ENCODE data around the gene MESD.

MESD gene

GRCh38 chr15:80934761-80935221 lies 54.8 kb downstream of the MESD start:
- no peak overlapping the region for H3K27ac ChIP-seq (ENCODE audit: low read depth, low read length)
- H3K4me1 ChIP-seq (ENCODE audit: control insufficient read depth in 5 of 5, insufficient read depth in 5 of 5, low read length in 5 of 5): peaks cover 4 to 35% (median 29%) of the 10 kb centered on the region in 5 donors

GRCh38 chr15:80932989-80933388 lies 56.6 kb downstream of the MESD start:
- no peaks in the 10 kb centered on the region for H3K27me3 ChIP-seq (ENCODE audit: control insufficient read depth in 5 of 5, insufficient read depth in 4 of 5, low read length in 5 of 5)
- H3K27ac ChIP-seq (ENCODE audit: low read depth, low read length): peak overlapping the region; percentile 70
- H3K4me3 ChIP-seq (ENCODE audit: low read depth in 1 of 5, low read length in 5 of 5): peak overlapping the region in 1 of 5 donors; percentile 5
- peaks cover 4 to 35% (median 29%) of the 10 kb centered on the region in 5 donors for H3K4me1 ChIP-seq (ENCODE audit: control insufficient read depth in 5 of 5, insufficient read depth in 5 of 5, low read length in 5 of 5)
- peaks cover 0 to 8% (median 0%) of the 10 kb centered on the region in 5 donors for H3K36me3 ChIP-seq (ENCODE audit: control insufficient read depth in 5 of 5, insufficient read depth in 5 of 5, low read length in 5 of 5)
- H3K9ac ChIP-seq (ENCODE audit: low read length in 5 of 5): peak overlapping the region in 1 of 5 donors; percentile 13
- no peaks in the 10 kb centered on the region for H3K9me3 ChIP-seq (ENCODE audit: control insufficient read depth in 5 of 5, low read length in 5 of 5)

More at GRCh38 chr15:80934761-80935221, 54.8 kb downstream of the MESD start:
- Histone ChIP-seq H3K9me3 (ENCODE audit: control insufficient read depth in 5 of 5, low read length in 5 of 5) (no peaks in the 10 kb centered on the region), H3K9ac (ENCODE audit: low read length in 5 of 5) (no peak overlapping the region), H3K36me3 (ENCODE audit: control insufficient read depth in 5 of 5, insufficient read depth in 5 of 5, low read length in 5 of 5) (peaks cover 0 to 9% (median 0%) of the 10 kb centered on the region in 5 donors), H3K4me3 (ENCODE audit: low read depth in 1 of 5, low read length in 5 of 5) (peak overlapping the region in 1 of 5 donors; percentile 6), H3K27me3 (ENCODE audit: control insufficient read depth in 5 of 5, insufficient read depth in 4 of 5, low read length in 5 of 5) (no peaks in the 10 kb centered on the region)

DNA sequence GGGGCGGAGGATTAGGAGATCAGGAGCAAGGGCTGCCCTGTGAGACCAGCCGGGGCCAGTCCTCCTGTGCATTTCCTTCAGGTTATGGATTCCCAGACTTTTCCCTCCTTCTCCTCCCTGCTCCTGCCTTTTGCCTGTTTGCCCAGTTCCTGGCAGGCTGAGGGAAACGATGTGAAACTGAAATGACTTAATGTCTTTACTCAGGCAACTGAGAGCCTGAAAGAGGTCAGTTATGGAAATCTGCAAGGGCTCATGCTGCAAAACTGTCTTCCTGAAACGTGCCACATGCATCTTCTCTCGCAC lies 57.2 kb downstream of the MESD start:
- no peaks in the 10 kb centered on the region for H3K9me3 ChIP-seq (ENCODE audit: control insufficient read depth in 5 of 5, low read length in 5 of 5)
- peaks cover 0 to 6% (median 0%) of the 10 kb centered on the region in 5 donors for H3K36me3 ChIP-seq (ENCODE audit: control insufficient read depth in 5 of 5, insufficient read depth in 5 of 5, low read length in 5 of 5)
- H3K27ac ChIP-seq (ENCODE audit: low read depth, low read length): peak overlapping the region; percentile 70
- H3K27me3 ChIP-seq (ENCODE audit: control insufficient read depth in 5 of 5, insufficient read depth in 4 of 5, low read length in 5 of 5): no peaks in the 10 kb centered on the region
- H3K4me3 ChIP-seq (ENCODE audit: low read depth in 1 of 5, low read length in 5 of 5): peak overlapping the region in 1 of 5 donors; percentile 5
- peaks cover 4 to 35% (median 29%) of the 10 kb centered on the region in 5 donors for H3K4me1 ChIP-seq (ENCODE audit: control insufficient read depth in 5 of 5, insufficient read depth in 5 of 5, low read length in 5 of 5)
- H3K9ac ChIP-seq (ENCODE audit: low read length in 5 of 5): peak overlapping the region in 1 of 5 donors; percentile 17

DNA sequence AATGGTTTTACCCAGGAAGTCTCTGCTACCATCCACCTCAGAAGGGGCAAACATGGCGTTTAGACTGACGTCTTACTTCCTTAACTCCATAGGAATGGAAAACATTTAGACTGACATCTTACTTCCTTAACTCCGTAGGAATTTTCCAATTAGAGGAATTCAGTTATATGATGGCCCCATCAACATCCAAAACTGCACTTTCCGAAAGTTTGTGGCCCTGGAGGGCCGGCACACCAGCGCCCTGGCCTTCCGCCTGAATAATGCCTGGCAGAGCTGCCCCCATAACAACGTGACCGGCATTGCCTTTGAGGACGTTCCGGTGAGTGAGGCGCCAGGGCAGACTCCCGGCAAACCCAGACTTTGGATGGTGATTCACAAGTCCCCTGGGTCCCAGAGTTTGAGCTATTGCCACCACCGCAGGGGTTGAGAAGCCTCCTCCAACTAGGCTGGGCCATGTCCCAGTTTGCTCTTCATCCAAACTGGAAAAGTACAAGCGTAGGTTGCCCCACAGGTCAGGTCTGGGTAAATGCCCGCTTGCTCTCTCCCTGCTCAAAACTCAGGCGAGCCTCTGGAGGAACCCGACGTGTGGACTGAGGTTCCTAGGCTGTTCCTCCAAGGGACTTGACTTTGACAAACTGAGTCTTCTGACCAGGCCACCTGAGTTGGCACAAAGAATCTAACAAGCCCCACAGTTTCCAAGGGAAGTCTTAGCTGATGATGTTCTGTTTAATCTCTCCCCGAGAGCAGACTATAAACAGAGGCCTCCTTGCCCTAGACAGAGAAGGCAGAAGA lies 57.7 kb downstream of the MESD start:
- Histone ChIP-seq H3K4me3 (ENCODE audit: low read depth in 1 of 5, low read length in 5 of 5) (no peak overlapping the region), H3K27ac (ENCODE audit: low read depth, low read length) (peak overlapping the region; percentile 70), H3K36me3 (ENCODE audit: control insufficient read depth in 5 of 5, insufficient read depth in 5 of 5, low read length in 5 of 5) (peaks cover 0 to 6% (median 0%) of the 10 kb centered on the region in 5 donors)

GRCh38 chr15:80931191-80931590 lies 58.4 kb downstream of the MESD start:
- no peak overlapping the region for H3K27ac ChIP-seq (ENCODE audit: low read depth, low read length)
- H3K4me3 ChIP-seq (ENCODE audit: low read depth in 1 of 5, low read length in 5 of 5): no peak overlapping the region
- H3K36me3 ChIP-seq (ENCODE audit: control insufficient read depth in 5 of 5, insufficient read depth in 5 of 5, low read length in 5 of 5): peaks cover 0 to under 1% (median 0%) of the 10 kb centered on the region in 5 donors
- H3K4me1 ChIP-seq (ENCODE audit: control insufficient read depth in 5 of 5, insufficient read depth in 5 of 5, low read length in 5 of 5): peaks cover 4 to 35% (median 32%) of the 10 kb centered on the region in 5 donors
- no peak overlapping the region for H3K9ac ChIP-seq (ENCODE audit: low read length in 5 of 5)
- no peaks in the 10 kb centered on the region for H3K9me3 ChIP-seq (ENCODE audit: control insufficient read depth in 5 of 5, low read length in 5 of 5)
- H3K27me3 ChIP-seq (ENCODE audit: control insufficient read depth in 5 of 5, insufficient read depth in 4 of 5, low read length in 5 of 5): no peaks in the 10 kb centered on the region

More for the DNA sequence above, 57.7 kb downstream of the MESD start:
- peaks cover 4 to 35% (median 29%) of the 10 kb centered on the region in 5 donors for H3K4me1 ChIP-seq (ENCODE audit: control insufficient read depth in 5 of 5, insufficient read depth in 5 of 5, low read length in 5 of 5)
- no peaks in the 10 kb centered on the region for H3K9me3 ChIP-seq (ENCODE audit: control insufficient read depth in 5 of 5, low read length in 5 of 5)
- H3K27me3 ChIP-seq (ENCODE audit: control insufficient read depth in 5 of 5, insufficient read depth in 4 of 5, low read length in 5 of 5): no peaks in the 10 kb centered on the region
- peak overlapping the region in 1 of 5 donors; percentile 17 for H3K9ac ChIP-seq (ENCODE audit: low read length in 5 of 5)

GRCh38 chr15:80929689-80930088 lies 59.9 kb downstream of the MESD start:
- Histone ChIP-seq H3K9ac (ENCODE audit: low read length in 5 of 5) (no peak overlapping the region), H3K36me3 (ENCODE audit: control insufficient read depth in 5 of 5, insufficient read depth in 5 of 5, low read length in 5 of 5) (no peaks in the 10 kb centered on the region), H3K27ac (ENCODE audit: low read depth, low read length) (no peak overlapping the region), H3K4me3 (ENCODE audit: low read depth in 1 of 5, low read length in 5 of 5) (no peak overlapping the region), H3K4me1 (ENCODE audit: control insufficient read depth in 5 of 5, insufficient read depth in 5 of 5, low read length in 5 of 5) (peaks cover 1 to 33% (median 26%) of the 10 kb centered on the region in 5 donors), H3K9me3 (ENCODE audit: control insufficient read depth in 5 of 5, low read length in 5 of 5) (no peaks in the 10 kb centered on the region), H3K27me3 (ENCODE audit: control insufficient read depth in 5 of 5, insufficient read depth in 4 of 5, low read length in 5 of 5) (no peaks in the 10 kb centered on the region)

GRCh38 chr15:80929225-80929624 lies 60.4 kb downstream of the MESD start:
- Histone ChIP-seq H3K4me3 (ENCODE audit: low read depth in 1 of 5, low read length in 5 of 5) (no peak overlapping the region), H3K9me3 (ENCODE audit: control insufficient read depth in 5 of 5, low read length in 5 of 5) (no peaks in the 10 kb centered on the region), H3K4me1 (ENCODE audit: control insufficient read depth in 5 of 5, insufficient read depth in 5 of 5, low read length in 5 of 5) (peaks cover 0 to 28% (median 21%) of the 10 kb centered on the region in 5 donors), H3K9ac (ENCODE audit: low read length in 5 of 5) (no peak overlapping the region), H3K27ac (ENCODE audit: low read depth, low read length) (no peak overlapping the region), H3K27me3 (ENCODE audit: control insufficient read depth in 5 of 5, insufficient read depth in 4 of 5, low read length in 5 of 5) (no peaks in the 10 kb centered on the region), H3K36me3 (ENCODE audit: control insufficient read depth in 5 of 5, insufficient read depth in 5 of 5, low read length in 5 of 5) (peaks cover 0 to 3% (median 0%) of the 10 kb centered on the region in 5 donors)

DNA sequence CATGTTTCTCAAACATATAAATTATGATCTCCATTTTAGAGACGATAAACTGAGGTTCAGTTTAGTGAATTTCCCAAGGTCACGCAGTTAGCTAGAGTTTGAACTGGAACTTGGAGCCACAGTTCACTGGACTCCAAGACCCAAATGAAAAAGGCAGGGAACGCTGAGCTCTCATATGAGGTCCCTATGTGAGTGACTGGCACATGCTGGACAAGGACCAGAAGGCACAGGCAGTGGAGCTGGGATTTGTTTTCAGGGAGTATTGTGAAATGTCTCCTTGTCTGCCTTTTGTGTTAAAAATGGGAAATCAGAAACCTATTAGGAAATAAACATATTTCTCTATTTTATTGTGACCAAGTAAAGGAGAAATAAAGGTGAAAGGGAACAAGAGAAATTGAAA lies 63.5 kb downstream of the MESD start:
- Histone ChIP-seq H3K36me3 (ENCODE audit: control insufficient read depth in 5 of 5, insufficient read depth in 5 of 5, low read length in 5 of 5) (peaks cover 0 to 12% (median 3%) of the 10 kb centered on the region in 5 donors), H3K9ac (ENCODE audit: low read length in 5 of 5) (no peak overlapping the region), H3K27ac (ENCODE audit: low read depth, low read length) (no peak overlapping the region), H3K4me1 (ENCODE audit: control insufficient read depth in 5 of 5, insufficient read depth in 5 of 5, low read length in 5 of 5) (peaks cover 0 to 9% (median 5%) of the 10 kb centered on the region in 5 donors), H3K27me3 (ENCODE audit: control insufficient read depth in 5 of 5, insufficient read depth in 4 of 5, low read length in 5 of 5) (no peaks in the 10 kb centered on the region), H3K9me3 (ENCODE audit: control insufficient read depth in 5 of 5, low read length in 5 of 5) (no peaks in the 10 kb centered on the region), H3K4me3 (ENCODE audit: low read depth in 1 of 5, low read length in 5 of 5) (no peak overlapping the region)

DNA sequence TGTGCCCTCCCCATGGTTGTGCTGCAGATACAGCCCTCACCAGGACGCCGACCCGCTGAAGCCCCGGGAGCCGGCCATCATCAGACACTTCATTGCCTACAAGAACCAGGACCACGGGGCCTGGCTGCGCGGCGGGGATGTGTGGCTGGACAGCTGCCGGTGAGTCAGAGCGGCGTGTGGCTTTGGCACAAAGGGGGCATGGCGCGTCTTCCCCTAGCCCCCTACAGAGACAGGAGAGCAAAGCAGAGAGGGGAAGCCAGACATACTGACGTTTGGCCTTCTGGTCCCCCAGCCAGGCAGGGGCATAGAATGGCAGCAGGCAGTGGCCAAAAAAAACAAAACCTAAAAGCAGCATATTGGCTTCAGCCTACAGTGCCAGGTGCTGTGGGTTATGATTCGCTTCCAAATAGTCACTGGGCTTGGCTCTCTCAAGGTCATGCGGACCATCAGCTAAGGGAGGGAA lies 64.0 kb downstream of the MESD start:
- Histone ChIP-seq H3K4me1 (ENCODE audit: control insufficient read depth in 5 of 5, insufficient read depth in 5 of 5, low read length in 5 of 5) (peaks cover 0 to 9% (median 5%) of the 10 kb centered on the region in 5 donors), H3K9me3 (ENCODE audit: control insufficient read depth in 5 of 5, low read length in 5 of 5) (no peaks in the 10 kb centered on the region), H3K27ac (ENCODE audit: low read depth, low read length) (no peak overlapping the region), H3K27me3 (ENCODE audit: control insufficient read depth in 5 of 5, insufficient read depth in 4 of 5, low read length in 5 of 5) (no peaks in the 10 kb centered on the region), H3K36me3 (ENCODE audit: control insufficient read depth in 5 of 5, insufficient read depth in 5 of 5, low read length in 5 of 5) (peaks cover 0 to 12% (median 3%) of the 10 kb centered on the region in 5 donors), H3K9ac (ENCODE audit: low read length in 5 of 5) (no peak overlapping the region), H3K4me3 (ENCODE audit: low read depth in 1 of 5, low read length in 5 of 5) (no peak overlapping the region)

DNA sequence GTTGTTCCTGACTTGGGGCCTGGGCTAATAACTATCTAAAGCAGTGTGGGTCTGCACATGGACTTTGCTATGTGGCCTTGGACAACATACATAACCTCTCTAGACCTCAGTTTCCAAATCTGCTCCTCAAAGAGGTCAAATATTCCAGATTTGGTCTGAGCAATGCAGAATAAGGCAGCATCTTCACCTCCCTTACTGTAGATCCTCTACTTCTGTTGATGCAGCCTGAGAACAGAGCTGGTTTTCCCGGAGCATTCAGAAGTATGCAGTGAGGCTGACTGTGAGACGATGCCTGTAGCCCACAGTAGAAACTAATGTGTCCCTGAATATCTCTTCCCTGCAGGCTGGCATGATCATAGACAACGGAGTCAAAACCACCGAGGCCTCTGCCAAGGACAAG lies 65.3 kb downstream of the MESD start:
- H3K36me3 ChIP-seq (ENCODE audit: control insufficient read depth in 5 of 5, insufficient read depth in 5 of 5, low read length in 5 of 5): peaks cover 0 to 12% (median 3%) of the 10 kb centered on the region in 5 donors
- no peaks in the 10 kb centered on the region for H3K9me3 ChIP-seq (ENCODE audit: control insufficient read depth in 5 of 5, low read length in 5 of 5)
- peaks cover 0 to 9% (median 5%) of the 10 kb centered on the region in 5 donors for H3K4me1 ChIP-seq (ENCODE audit: control insufficient read depth in 5 of 5, insufficient read depth in 5 of 5, low read length in 5 of 5)
- H3K27me3 ChIP-seq (ENCODE audit: control insufficient read depth in 5 of 5, insufficient read depth in 4 of 5, low read length in 5 of 5): no peaks in the 10 kb centered on the region
- H3K4me3 ChIP-seq (ENCODE audit: low read depth in 1 of 5, low read length in 5 of 5): no peak overlapping the region
- no peak overlapping the region for H3K9ac ChIP-seq (ENCODE audit: low read length in 5 of 5)
- H3K27ac ChIP-seq (ENCODE audit: low read depth, low read length): no peak overlapping the region
